GM12878 (cell line): ENCODE measurements around the gene URI1. TPM values are rescaled to one million over a fixed set of nuclear protein-coding genes. Genes with fewer than 3 reads are reported as not detected.

ENCODE experiments used
- ATAC-seq: fragments of 200-7000 bp; cut with Tn5 transposase; 3 replicates; pipeline ENCODE4 v1.9.1; 2020; ENCODE audit warnings: mild to moderate bottlenecking, moderate library complexity
- BruUV-seq: library from RNA; stranded (reverse); fragments of 400-500 nt; replicated peaks from 2 replicates; lab custom pipeline; 2021; lab: Mats Ljungman, UMichigan
- CTCF ChIA-PET: fragments of 300-600 bp; sonication (Branson Sonifier 250); formaldehyde crosslinking; extraction: SDS; loops from one replicate; lab custom pipeline; 2021; ENCODE audit warnings: inconsistent platforms; lab: Yijun Ruan, JAX
- POLR2A ChIA-PET: fragments of 350-600 bp; formaldehyde crosslinking; extraction: SDS; loops from one replicate; lab custom pipeline; 2021; ENCODE audit warnings: inconsistent platforms; lab: Charles Lee
- RAD21 ChIA-PET: fragments of 300-600 bp; sonication (Branson Sonifier 250); formaldehyde crosslinking; loops from one replicate; lab custom pipeline; 2023; ENCODE audit warnings: antibody characterized with exemption; ENCODE audit not compliant: unreplicated experiment; lab: Charles Lee
- SMC1A ChIA-PET: fragments of 300-600 bp; sonication (Branson Sonifier 250); formaldehyde crosslinking; loops from one replicate; lab custom pipeline; 2023; ENCODE audit not compliant: unreplicated experiment, uncharacterized antibody; lab: Charles Lee
- DNase-seq: peaks from one replicate; pipeline ENCODE4 v3.0.0-alpha.2; 2011; ENCODE audit warnings: low read depth, low spot score
- FAIRE-seq: peaks from 3 replicates; lab custom pipeline; 2011; peaks lifted over from hg19 to GRCh38; lab: Jason Lieb, UNC
- H2AFZ ChIP-seq: 2 replicates; pipeline ENCODE4 v1.6.0; 2011; ENCODE audit warnings: low read depth, low read length, control low read depth; ENCODE audit not compliant: control insufficient read depth
- H3K27ac ChIP-seq: 2 replicates; pipeline ENCODE4 v1.5.1; 2011; ENCODE audit warnings: control low read depth; ENCODE audit not compliant: control insufficient read depth, insufficient read depth
- H3K27me3 ChIP-seq, 2 experiments: replicated peaks in 1 of 2; 2 replicates each; pipeline versions ENCODE4 v1.6.0 to v1.6.1; 2011; ENCODE audit warnings: low read length in 1 of 2; ENCODE audit not compliant: control insufficient read depth in 2 of 2, insufficient read depth in 2 of 2
- H3K36me3 ChIP-seq, 2 experiments: 2 replicates each; pipeline ENCODE4 v1.5.1; 2011; ENCODE audit warnings: low read length in 1 of 2; ENCODE audit not compliant: control insufficient read depth in 2 of 2, insufficient read depth in 2 of 2
- H3K4me1 ChIP-seq: 2 replicates; pipeline ENCODE4 v1.6.1; 2011; ENCODE audit warnings: mild to moderate bottlenecking, low read length, moderate library complexity, mixed read lengths; ENCODE audit not compliant: control insufficient read depth, insufficient read depth
- H3K4me2 ChIP-seq: 2 replicates; pipeline ENCODE4 v1.6.0; 2011; ENCODE audit warnings: control low read depth; ENCODE audit not compliant: control insufficient read depth, insufficient read depth
- H3K4me3 ChIP-seq: fragments of 200-600 bp; sonication (generic); 2 replicates; pipeline ENCODE4 v1.5.1; 2016
- H3K79me2 ChIP-seq: 2 replicates; pipeline ENCODE4 v1.6.0; 2011; ENCODE audit warnings: low read length; ENCODE audit not compliant: control insufficient read depth, insufficient read depth
- H3K9ac ChIP-seq: 2 replicates; pipeline ENCODE4 v1.8.0; 2011; ENCODE audit warnings: low read length, control low read depth, mixed read lengths; ENCODE audit not compliant: control insufficient read depth, insufficient read depth
- H3K9me3 ChIP-seq: replicated peaks from 3 replicates; pipeline ENCODE4 v1.5.1; 2011; ENCODE audit warnings: mild to moderate bottlenecking, low read length; ENCODE audit not compliant: control insufficient read depth, insufficient read depth
- H4K20me1 ChIP-seq: 2 replicates; pipeline ENCODE4 v1.6.0; 2011; ENCODE audit not compliant: control insufficient read depth, insufficient read depth
- ATF7 ChIP-seq: fragments of 450-650 bp; IDR thresholded peaks from 2 replicates; pipeline ENCODE4 v1.6.1; 2016; ENCODE audit warnings: low read depth, mild to moderate bottlenecking
- CHD1 ChIP-seq: IDR thresholded peaks from 2 replicates; pipeline ENCODE4 v1.6.1; 2012; ENCODE audit warnings: low read depth, low read length, improper control_type of control experiment
- ESRRA ChIP-seq: IDR thresholded peaks from 2 replicates; pipeline ENCODE4 v1.6.1; 2012; ENCODE audit warnings: mild to moderate bottlenecking, low read length, improper control_type of control experiment
- GABPA ChIP-seq: IDR thresholded peaks from 2 replicates; pipeline ENCODE4 v1.6.1; 2014; ENCODE audit warnings: antibody characterized with exemption, low read depth, mild to moderate bottlenecking, inconsistent platforms
- GATAD2B ChIP-seq: fragments of 450-650 bp; conservative IDR thresholded peaks from 2 replicates; pipeline ENCODE4 v1.6.1; 2017; ENCODE audit warnings: low read depth, mild to moderate bottlenecking, moderate library complexity
- JUND ChIP-seq: IDR thresholded peaks from 2 replicates; pipeline ENCODE4 v1.6.1; 2012; ENCODE audit warnings: low read depth, mild to moderate bottlenecking, low read length, improper control_type of control experiment, moderate library complexity
- MEF2B ChIP-seq: fragments of 450-650 bp; IDR thresholded peaks from 2 replicates; pipeline ENCODE4 v1.6.1; 2018; ENCODE audit warnings: mild to moderate bottlenecking, moderate library complexity; ENCODE audit not compliant: partially characterized antibody, poor library complexity, severe bottlenecking
- MTA3 ChIP-seq: IDR thresholded peaks from 2 replicates; pipeline ENCODE4 v1.6.1; 2012; ENCODE audit warnings: low read length, inconsistent platforms, borderline replicate concordance
- RB1 ChIP-seq: fragments of 450-650 bp; formaldehyde crosslinking; IDR thresholded peaks from 2 replicates; pipeline ENCODE4 v1.6.1; 2017; ENCODE audit warnings: mild to moderate bottlenecking, borderline replicate concordance
- RBBP5 ChIP-seq: fragments of 200-600 bp; sonication (generic); conservative IDR thresholded peaks from 2 replicates; pipeline ENCODE4 v1.6.1; 2016
- SMAD5 ChIP-seq: IDR thresholded peaks from 2 replicates; pipeline ENCODE4 v1.6.1; 2016; ENCODE audit warnings: antibody characterized with exemption, low read depth
- ZBED1 ChIP-seq: IDR thresholded peaks from 2 replicates; pipeline ENCODE4 v1.6.1; 2016; ENCODE audit warnings: borderline replicate concordance
- ZNF274 ChIP-seq: IDR thresholded peaks from one replicate; pipeline ENCODE4 v1.8.0; 2011; ENCODE audit not compliant: insufficient read length, insufficient read depth
- ZNF622 ChIP-seq: fragments of 450-650 bp; IDR thresholded peaks from 2 replicates; pipeline ENCODE4 v1.6.1; 2017; ENCODE audit warnings: mild to moderate bottlenecking, inconsistent platforms
- ZZZ3 ChIP-seq: IDR thresholded peaks from 2 replicates; pipeline ENCODE4 v1.6.1; 2011; ENCODE audit warnings: low read depth; ENCODE audit not compliant: control insufficient read depth, insufficient read length
- WGBS: methylation state at CpG from one replicate; pipeline ENCODE4 v1.1.6; 2016; ENCODE audit warnings: low lambda C conversion rate; ENCODE audit not compliant: insufficient replicate concordance, insufficient coverage; ENCODE audit errors: missing lambda C conversion rate; 5-methylcytosine and 5-hydroxymethylcytosine counted together
- in situ Hi-C: fragments of 300-500 bp; cut with MboI; formaldehyde crosslinking; loops from 9 replicates; pipeline ENCODE4 v1.14.3; 2018; ENCODE audit warnings: mixed read lengths
- intact Hi-C: fragments of 100-400 bp; cut with micrococcal nuclease; formaldehyde crosslinking; loops from one replicate; pipeline ENCODE4 v1.14.2; 2022; ENCODE audit not compliant: unreplicated experiment
- polyA plus RNA-seq, 11 experiments: library from polyadenylated mRNA; depleted of rRNA in 4 of 11; unstranded in 6 of 11; stranded (reverse) in 5 of 11; fragments of >200 nt; fragmentation: Nextera tagmentation in 4 of 11; fragmentation: Illumina TruSeq in 1 of 11; extraction: Ambion mirVana in 4 of 11; extraction: Trizol in 1 of 11; gene quantifications; 1 replicate in 1 of 11; 2 replicates in 10 of 11; pipeline versions ENCODE4 v1.2.1 to v1.2.3, GENCODE V29; 2011 to 2016; ENCODE audit warnings: inconsistent platforms in 2 of 11, missing spikeins in 2 of 11, low read depth in 1 of 11
- total RNA-seq, 4 experiments: library from RNA; depleted of rRNA in 3 of 4; stranded (reverse); fragments of >200 nt in 3 of 4; fragmentation: Illumina TruSeq in 1 of 4; extraction: Trizol in 1 of 4; gene quantifications; 2 replicates each; pipeline versions ENCODE4 v1.2.1 to v1.2.3, GENCODE V29; 2013 to 2021
- TF ChIP-seq, protein P1 (sequence below): IDR thresholded peaks from 2 replicates; pipeline ENCODE4 v1.6.1; 2011; ENCODE audit warnings: mild to moderate bottlenecking, low read depth, low read length, moderate library complexity; ENCODE audit not compliant: insufficient replicate concordance

URI1 gene
- total and polyA plus RNA-seq, 10 of the 15 experiments (the other 5 are each of a cell fraction or from before 2014, with no cell fraction given) = 15.2 to 94.2 (median 47.9) TPM

DNA sequence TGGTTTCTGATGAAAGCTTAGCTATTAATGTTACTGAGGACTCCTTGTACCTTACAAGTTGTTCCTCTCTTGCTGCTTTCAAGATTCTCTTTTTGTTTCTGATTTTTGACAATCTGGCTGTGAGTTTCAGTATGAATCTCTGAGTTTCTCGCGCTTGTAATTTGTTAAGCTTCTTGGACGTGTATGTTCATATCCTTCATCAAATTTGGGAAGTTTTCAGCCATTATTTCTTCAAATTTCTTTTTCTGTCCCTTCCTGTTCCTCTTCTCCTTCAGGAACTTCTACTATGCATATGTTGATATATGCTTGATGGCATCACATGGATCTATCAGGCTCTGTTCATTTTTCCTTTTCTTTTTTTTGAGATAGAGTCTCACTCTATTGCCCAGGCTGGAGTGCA is 5.6 kb upstream of the URI1 start:
- POLR2A ChIA-PET = no interaction called here
- FAIRE-seq (no peak), DNase-seq (no peak), ATAC-seq (no peak)
- SMC1A ChIA-PET = interaction anchor here (1.2 to 1.9 kb wide), 2 partner anchors 9 to 10 kb away, joined by 4 to 5 read pairs; no protein-coding TSS in a partner anchor
- Histone ChIP-seq H3K9me3 (peaks cover 2% of the 10 kb centered on the region; the same call in 1 of the 3 replicates), H3K79me2 (no peaks in the 10 kb centered on the region), H3K4me3 (no peak overlapping the region), H4K20me1 (no peaks in the 10 kb centered on the region), H2AFZ (no peak overlapping the region), H3K4me1 (no peaks in the 10 kb centered on the region), H3K27me3 (no peaks in the 10 kb centered on the region), H3K27ac (no peak overlapping the region), H3K4me2 (no peak overlapping the region), H3K9ac (no peak overlapping the region), H3K36me3 (no peaks in the 10 kb centered on the region)
- in situ Hi-C loops (no loop called here), intact Hi-C loops (no loop called here)
- TF ChIP-seq MEF2B (no peak), ESRRA (no peak), JUND (no peak), MTA3 (no peak), SMAD5 (no peak), GATAD2B (no peak), ZBED1 (no peak), ZZZ3 (no peak), GABPA (no peak), RB1 (no peak), ATF7 (no peak), ZNF622 (no peak), RBBP5 (no peak), CHD1 (no peak), ZNF274 (no peak)
- TF ChIP-seq, protein P1, sequence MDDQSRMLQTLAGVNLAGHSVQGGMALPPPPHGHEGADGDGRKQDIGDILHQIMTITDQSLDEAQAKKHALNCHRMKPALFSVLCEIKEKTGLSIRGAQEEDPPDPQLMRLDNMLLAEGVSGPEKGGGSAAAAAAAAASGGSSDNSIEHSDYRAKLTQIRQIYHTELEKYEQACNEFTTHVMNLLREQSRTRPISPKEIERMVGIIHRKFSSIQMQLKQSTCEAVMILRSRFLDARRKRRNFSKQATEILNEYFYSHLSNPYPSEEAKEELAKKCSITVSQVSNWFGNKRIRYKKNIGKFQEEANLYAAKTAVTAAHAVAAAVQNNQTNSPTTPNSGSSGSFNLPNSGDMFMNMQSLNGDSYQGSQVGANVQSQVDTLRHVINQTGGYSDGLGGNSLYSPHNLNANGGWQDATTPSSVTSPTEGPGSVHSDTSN = no peak
- no TSS peak for BruUV-seq
- CTCF ChIA-PET = no interaction called here
- RAD21 ChIA-PET = interaction anchor here (1.0 kb wide), 1 partner anchor 10 kb away, joined by 3 read pairs; no protein-coding TSS in a partner anchor
- 46% methylated on average over 3 of the region's 3 CpGs for WGBS
